Measurements from ENCODE around the gene TMEM154. TPM values are rescaled to one million over a fixed set of nuclear protein-coding genes. Genes with fewer than 3 reads are reported as not detected.
A peak's percentile ranks its signal among the peaks of the same experiment; 100 is the strongest.

The TMEM154 gene
- polyA plus RNA-seq, 3 donors = 24.7 to 157 (median 117) TPM

DNA sequence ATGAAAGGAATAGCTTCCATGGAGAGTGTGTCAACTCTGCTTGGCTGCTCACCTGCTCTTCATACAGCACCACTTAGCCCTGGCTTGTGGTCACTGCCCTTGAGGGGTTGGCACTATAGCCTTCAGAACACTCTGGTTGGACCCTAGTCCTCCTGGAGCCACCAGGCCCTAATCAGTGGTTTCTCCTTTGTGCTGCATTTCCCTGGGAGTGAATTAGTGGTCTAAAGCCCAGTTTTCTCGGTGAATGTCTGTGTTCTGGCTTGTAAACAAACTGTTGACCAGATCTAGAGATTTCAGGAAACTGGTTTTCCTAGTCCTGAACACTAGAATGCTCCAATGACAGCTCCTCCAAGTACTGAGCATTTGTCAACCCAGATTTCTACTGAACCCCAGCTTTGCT, 28.6 kb upstream of the TMEM154 start:
- Mint-ChIP-seq H3K27me3 (ENCODE audit: low read depth in 3 of 3) (peaks cover 0 to 2% (median 0%) of the 10 kb centered on the region in 3 donors), H3K27ac (no peak overlapping the region), H3K4me1 (peaks cover 7% of the 10 kb centered on the region), H3K4me3 (no peak overlapping the region), H3K36me3 (no peaks in the 10 kb centered on the region), H3K9me3 (peaks cover 4 to 21% (median 10%) of the 10 kb centered on the region in 7 donors)
- DNase-seq = no peak
- no peaks in the 10 kb centered on the region for H4K20me1 ChIP-seq (ENCODE audit: insufficient read depth, low read length)
- no peak overlapping the region for H3K4me2 ChIP-seq (replicated peaks; ENCODE audit: extremely low read depth, low read length, poor library complexity, severe bottlenecking)
- no peak overlapping the region for H3K4me3 ChIP-seq (replicated peaks in 1 of 3; ENCODE audit: low read depth in 2 of 3, low read length in 3 of 3)
- no CpG with 5 or more reads among the region's 1 CpG for WGBS (ENCODE audit: insufficient coverage)
- no peaks in the 10 kb centered on the region for H3K4me1 ChIP-seq (ENCODE audit: control insufficient read depth in 1 of 2, insufficient read depth in 2 of 2, low read length in 2 of 2)
- no peak overlapping the region for H3K27ac ChIP-seq (ENCODE audit: low read depth in 1 of 2, low read length in 2 of 2)
- peaks cover 7 to 9% of the 10 kb centered on the region in 2 donors for H3K9me3 ChIP-seq (replicated peaks in 1 of 2; ENCODE audit: control insufficient read depth in 1 of 2, insufficient read depth in 1 of 2, low read length in 2 of 2)
- intact Hi-C loops (cut with micrococcal nuclease) = no loop called here
- TF ChIP-seq, protein P1, sequence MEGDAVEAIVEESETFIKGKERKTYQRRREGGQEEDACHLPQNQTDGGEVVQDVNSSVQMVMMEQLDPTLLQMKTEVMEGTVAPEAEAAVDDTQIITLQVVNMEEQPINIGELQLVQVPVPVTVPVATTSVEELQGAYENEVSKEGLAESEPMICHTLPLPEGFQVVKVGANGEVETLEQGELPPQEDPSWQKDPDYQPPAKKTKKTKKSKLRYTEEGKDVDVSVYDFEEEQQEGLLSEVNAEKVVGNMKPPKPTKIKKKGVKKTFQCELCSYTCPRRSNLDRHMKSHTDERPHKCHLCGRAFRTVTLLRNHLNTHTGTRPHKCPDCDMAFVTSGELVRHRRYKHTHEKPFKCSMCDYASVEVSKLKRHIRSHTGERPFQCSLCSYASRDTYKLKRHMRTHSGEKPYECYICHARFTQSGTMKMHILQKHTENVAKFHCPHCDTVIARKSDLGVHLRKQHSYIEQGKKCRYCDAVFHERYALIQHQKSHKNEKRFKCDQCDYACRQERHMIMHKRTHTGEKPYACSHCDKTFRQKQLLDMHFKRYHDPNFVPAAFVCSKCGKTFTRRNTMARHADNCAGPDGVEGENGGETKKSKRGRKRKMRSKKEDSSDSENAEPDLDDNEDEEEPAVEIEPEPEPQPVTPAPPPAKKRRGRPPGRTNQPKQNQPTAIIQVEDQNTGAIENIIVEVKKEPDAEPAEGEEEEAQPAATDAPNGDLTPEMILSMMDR (IDR thresholded peaks at IDR 0.05) = no peak
- no peaks in the 10 kb centered on the region for H3K79me2 ChIP-seq (ENCODE audit: insufficient read depth, low read length)
- H3K27me3 ChIP-seq (ENCODE audit: control insufficient read depth in 2 of 2, insufficient read depth in 2 of 2, low read length in 2 of 2) = no peaks in the 10 kb centered on the region
- H3K36me3 ChIP-seq (replicated peaks in 1 of 2; ENCODE audit: control insufficient read depth in 1 of 2, insufficient read depth in 2 of 2, low read length in 2 of 2) = no peaks in the 10 kb centered on the region
- no peak overlapping the region for H3K9ac ChIP-seq (ENCODE audit: insufficient read depth, low read length, poor library complexity, severe bottlenecking)
- H2AFZ ChIP-seq (ENCODE audit: insufficient read depth, low read depth, low read length, poor library complexity, severe bottlenecking) = peak overlapping the region; percentile 3

- intact Hi-C loops (cut with micrococcal nuclease) = no loop called here
- H3K79me2 ChIP-seq (ENCODE audit: insufficient read depth, low read length) = no peaks in the 10 kb centered on the region
- peaks cover 0 to under 1% (median 0%) of the 10 kb centered on the region in 3 donors for H3K27me3 Mint-ChIP-seq (ENCODE audit: low read depth in 3 of 3)
- H2AFZ ChIP-seq (ENCODE audit: insufficient read depth, low read depth, low read length, poor library complexity, severe bottlenecking) = no peak overlapping the region
- H3K9me3 ChIP-seq (replicated peaks in 1 of 2; ENCODE audit: control insufficient read depth in 1 of 2, insufficient read depth in 1 of 2, low read length in 2 of 2) = peaks cover 7 to 12% of the 10 kb centered on the region in 2 donors
- H3K27me3 ChIP-seq (ENCODE audit: control insufficient read depth in 2 of 2, insufficient read depth in 2 of 2, low read length in 2 of 2) = no peaks in the 10 kb centered on the region
- H3K36me3 Mint-ChIP-seq = no peaks in the 10 kb centered on the region
- no peak overlapping the region for H3K27ac ChIP-seq (ENCODE audit: low read depth in 1 of 2, low read length in 2 of 2)
- DNase-seq = no peak
- no peaks in the 10 kb centered on the region for H3K36me3 ChIP-seq (replicated peaks in 1 of 2; ENCODE audit: control insufficient read depth in 1 of 2, insufficient read depth in 2 of 2, low read length in 2 of 2)
- peaks cover 5 to 24% (median 11%) of the 10 kb centered on the region in 7 donors for H3K9me3 Mint-ChIP-seq
- H3K4me1 ChIP-seq (ENCODE audit: control insufficient read depth in 1 of 2, insufficient read depth in 2 of 2, low read length in 2 of 2) = no peaks in the 10 kb centered on the region
- no peak overlapping the region for H3K9ac ChIP-seq (ENCODE audit: insufficient read depth, low read length, poor library complexity, severe bottlenecking)
- H4K20me1 ChIP-seq (ENCODE audit: insufficient read depth, low read length) = no peaks in the 10 kb centered on the region
- 57% methylated on average over 3 of the region's 5 CpGs for WGBS (ENCODE audit: insufficient coverage)
- H3K4me1 Mint-ChIP-seq = peaks cover 7% of the 10 kb centered on the region
- TF ChIP-seq, protein P1 (IDR thresholded peaks at IDR 0.05) = no peak
- no peak overlapping the region for H3K4me2 ChIP-seq (replicated peaks; ENCODE audit: extremely low read depth, low read length, poor library complexity, severe bottlenecking)
- H3K4me3 Mint-ChIP-seq = no peak overlapping the region
- peak overlapping the region in 1 of 7 donors; percentile 23 for H3K27ac Mint-ChIP-seq
- no peak overlapping the region for H3K4me3 ChIP-seq (replicated peaks in 1 of 3; ENCODE audit: low read depth in 2 of 3, low read length in 3 of 3)
Observed at GRCh38 chr4:152707632-152708031, 27.8 kb upstream of the TMEM154 start.
